T-cell (primary cell): ENCODE data around the gene MANSC4. TPM values are rescaled to one million over a fixed set of nuclear protein-coding genes. Genes with fewer than 3 reads are reported as not detected.

ENCODE experiments used
- ATAC-seq, 4 experiments: fragments of 200-7000 bp in 3 of 4; fragments of 150-1000 bp in 1 of 4; cut with Tn5 transposase; replicated peaks in 1 of 4; 1 replicate in 3 of 4; 2 replicates in 1 of 4; pipeline ENCODE4 v1.10.0; 2021; ENCODE audit warnings: moderate library complexity in 3 of 4, mild to moderate bottlenecking in 2 of 4, moderate number of reproducible peaks in 1 of 4
- CTCF ChIA-PET, 2 donors: fragments of 300-600 bp; sonication (Branson Sonifier 250); formaldehyde crosslinking; loops; one replicate each; lab custom pipeline; 2022; ENCODE audit warnings: antibody characterized with exemption in 2 of 2; lab: Charles Lee
- POLR2A ChIA-PET, 2 donors: fragments of 300-600 bp; sonication (Branson Sonifier 250); formaldehyde crosslinking; loops; one replicate each; lab custom pipeline; 2022; ENCODE audit warnings: antibody characterized with exemption in 2 of 2; lab: Charles Lee
- DNase-seq, 35 experiments: peaks; one replicate each; pipeline versions ENCODE4 v3.0.0 to v3.0.0-alpha.2; 2013 to 2023
- H3K27ac ChIP-seq: one replicate; pipeline ENCODE4 v1.5.1; 2013; ENCODE audit warnings: low read length
- H3K27me3 ChIP-seq, 2 experiments: replicated peaks in 1 of 2; 1 replicate in 1 of 2; 2 replicates in 1 of 2; pipeline versions ENCODE4 v1.6.1 to v1.7.0; 2013; ENCODE audit warnings: low read length in 1 of 2, mixed read lengths in 1 of 2; ENCODE audit not compliant: control insufficient read depth in 2 of 2, insufficient read depth in 2 of 2; ENCODE audit errors: extremely low read depth in 1 of 2
- H3K36me3 ChIP-seq, 2 donors: 1 replicate in 1 of 2; 2 replicates in 1 of 2; pipeline versions ENCODE4 v1.6.1 to v1.7.0; 2013; ENCODE audit warnings: low read length in 1 of 2; ENCODE audit not compliant: control insufficient read depth in 2 of 2, insufficient read depth in 1 of 2; ENCODE audit errors: extremely low read depth in 1 of 2
- H3K4me1 ChIP-seq, 2 experiments: 1 replicate in 1 of 2; 2 replicates in 1 of 2; pipeline versions ENCODE4 v1.6.1 to v1.7.0; 2013; ENCODE audit warnings: low read length in 2 of 2, mixed read lengths in 1 of 2; ENCODE audit not compliant: insufficient read depth in 2 of 2, control insufficient read depth in 1 of 2; ENCODE audit errors: extremely low read depth in 1 of 2
- H3K4me3 ChIP-seq, 2 donors: 1 replicate in 1 of 2; 2 replicates in 1 of 2; pipeline versions ENCODE4 v1.5.1 to v1.7.0; 2013; ENCODE audit warnings: mild to moderate bottlenecking in 2 of 2, low read length in 1 of 2, moderate library complexity in 1 of 2; ENCODE audit not compliant: control insufficient read depth in 1 of 2; ENCODE audit errors: extremely low read depth in 1 of 2
- H3K9me3 ChIP-seq: 2 replicates; pipeline ENCODE4 v1.7.0; 2013
- H3K27ac Mint-ChIP-seq, 2 donors: one replicate each; pipeline ENCODE4 v1.8.0; 2020 to 2021; ENCODE audit warnings: mild to moderate bottlenecking in 2 of 2, mixed read lengths in 2 of 2
- H3K27me3 Mint-ChIP-seq, 2 donors: one replicate each; pipeline ENCODE4 v1.8.0; 2021 to 2022; ENCODE audit warnings: mixed read lengths in 2 of 2
- H3K36me3 Mint-ChIP-seq: one replicate; pipeline ENCODE4 v1.8.0; 2021; ENCODE audit warnings: mixed read lengths
- H3K4me1 Mint-ChIP-seq, 3 donors: one replicate each; pipeline ENCODE4 v1.8.0; 2020 to 2022; ENCODE audit warnings: mixed read lengths in 3 of 3, mild to moderate bottlenecking in 1 of 3
- H3K4me3 Mint-ChIP-seq, 3 donors: one replicate each; pipeline ENCODE4 v1.8.0; 2020 to 2022; ENCODE audit warnings: mild to moderate bottlenecking in 3 of 3, mixed read lengths in 3 of 3, moderate library complexity in 3 of 3
- H3K9me3 Mint-ChIP-seq, 3 donors: one replicate each; pipeline ENCODE4 v1.8.0; 2020 to 2022; ENCODE audit warnings: mixed read lengths in 3 of 3
- WGBS: methylation state at CpG from one replicate; pipeline ENCODE4 v1.1.5; 2013; ENCODE audit warnings: missing lambda C conversion rate; ENCODE audit not compliant: insufficient coverage; 5-methylcytosine and 5-hydroxymethylcytosine counted together
- total RNA-seq, 35 experiments: library from RNA in 6 of 35; stranded (reverse) in 6 of 35; fragments of 120-200 nt in 1 of 35; gene quantifications; one replicate each; pipeline versions ENCODE4 v1.2.1 to v1.2.4 and lab custom pipeline; 2013 to 2026

MANSC4 gene
- total RNA-seq, 5 donors from 2014 or later (not counting 1 experiment from before 2014, with no cell fraction given), result not detected

DNA sequence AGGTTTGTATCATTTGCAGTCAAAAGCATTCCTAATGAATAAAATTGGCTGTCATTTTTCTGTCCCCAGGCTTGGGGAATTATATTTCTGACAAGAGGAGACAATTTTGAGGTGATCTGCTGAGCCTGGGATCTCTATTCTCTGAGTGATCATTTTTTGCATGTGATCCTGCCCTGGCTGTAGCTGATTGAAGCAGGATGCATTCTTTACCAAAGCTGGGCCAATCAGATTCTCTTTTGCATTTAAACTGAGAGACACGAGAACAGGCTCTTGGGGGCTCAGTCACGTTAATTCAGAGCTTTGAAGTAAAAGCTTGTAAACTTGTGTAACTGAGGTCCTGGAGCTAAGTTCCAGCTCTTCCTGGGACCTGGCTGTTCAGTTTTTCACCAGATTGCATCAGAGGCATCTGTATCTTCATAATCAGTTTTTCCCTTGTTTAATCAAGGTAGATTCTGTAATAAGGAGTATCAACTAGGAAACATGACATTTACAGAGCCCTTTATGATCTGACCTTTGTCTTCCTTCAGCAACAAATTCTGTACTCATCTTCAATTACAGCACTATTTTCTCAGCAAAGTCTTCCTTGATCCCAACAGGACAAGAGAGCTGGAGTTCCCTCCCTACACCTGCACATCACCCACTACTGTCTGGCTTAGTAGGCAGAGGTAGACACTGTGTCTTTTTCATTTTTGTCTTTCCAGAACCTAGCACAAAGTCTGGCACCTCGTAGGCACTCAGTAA is 35.0 kb upstream of the MANSC4 start:
- WGBS, result 70% methylated on average over 2 of the region's 3 CpGs
- Mint-ChIP-seq H3K27me3 (peaks cover 0 to 4% of the 10 kb centered on the region in 2 donors), H3K4me1 (peaks cover 14 to 19% (median 19%) of the 10 kb centered on the region in 3 donors), H3K36me3 (no peaks in the 10 kb centered on the region), H3K9me3 (no peaks in the 10 kb centered on the region), H3K27ac (peak overlapping the region in 1 of 2 donors; percentile 52), H3K4me3 (no peak overlapping the region)
- Histone ChIP-seq H3K4me3 (no peak overlapping the region), H3K27me3 (peaks cover 0 to 6% of the 10 kb centered on the region in 2 experiments), H3K36me3 (no peaks in the 10 kb centered on the region), H3K4me1 (no peaks in the 10 kb centered on the region), H3K9me3 (no peaks in the 10 kb centered on the region), H3K27ac (no peak overlapping the region)
- no peak for DNase-seq
- CTCF ChIA-PET, result no interaction called here
- ATAC-seq, result no peak
- POLR2A ChIA-PET, result no interaction called here

DNA sequence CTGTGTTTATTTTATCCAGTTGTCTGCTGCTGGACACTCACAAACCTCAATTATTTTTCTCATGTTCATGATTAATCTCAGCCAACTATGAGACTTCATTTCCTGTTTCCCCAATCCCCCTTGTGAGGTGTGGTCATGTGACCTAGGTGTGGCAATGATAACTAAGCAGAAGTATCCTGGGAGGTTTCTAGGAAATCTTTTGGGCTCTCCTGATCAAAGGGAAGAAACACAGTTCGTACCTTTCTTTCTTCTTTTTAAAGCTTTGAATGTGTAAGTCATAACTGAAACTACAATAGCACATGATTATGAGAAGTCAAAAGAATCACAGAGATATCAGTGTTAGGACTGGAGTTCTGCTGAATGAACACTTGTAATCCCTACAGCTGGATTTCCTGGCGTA is 34.4 kb upstream of the MANSC4 start:
- DNase-seq (no peak), ATAC-seq (peak in 1 of 4 experiments; percentile 27)
- H3K4me3 Mint-ChIP-seq, result no peak overlapping the region
- H3K27ac Mint-ChIP-seq, result peak overlapping the region; percentile 49 to 52
- H3K27me3 Mint-ChIP-seq, result peaks cover 0 to 4% of the 10 kb centered on the region in 2 donors
- Histone ChIP-seq H3K4me3 (no peak overlapping the region), H3K9me3 (no peaks in the 10 kb centered on the region), H3K36me3 (no peaks in the 10 kb centered on the region), H3K27me3 (peaks cover 0 to 6% of the 10 kb centered on the region in 2 experiments), H3K4me1 (no peaks in the 10 kb centered on the region), H3K27ac (no peak overlapping the region)
- WGBS, result no CpG with 5 or more reads among the region's 2 CpGs
- CTCF ChIA-PET, result no interaction called here
- POLR2A ChIA-PET, result no interaction called here
- no peaks in the 10 kb centered on the region for H3K36me3 Mint-ChIP-seq
- H3K9me3 Mint-ChIP-seq, result no peaks in the 10 kb centered on the region
- H3K4me1 Mint-ChIP-seq, result peaks cover 14 to 19% (median 19%) of the 10 kb centered on the region in 3 donors

DNA sequence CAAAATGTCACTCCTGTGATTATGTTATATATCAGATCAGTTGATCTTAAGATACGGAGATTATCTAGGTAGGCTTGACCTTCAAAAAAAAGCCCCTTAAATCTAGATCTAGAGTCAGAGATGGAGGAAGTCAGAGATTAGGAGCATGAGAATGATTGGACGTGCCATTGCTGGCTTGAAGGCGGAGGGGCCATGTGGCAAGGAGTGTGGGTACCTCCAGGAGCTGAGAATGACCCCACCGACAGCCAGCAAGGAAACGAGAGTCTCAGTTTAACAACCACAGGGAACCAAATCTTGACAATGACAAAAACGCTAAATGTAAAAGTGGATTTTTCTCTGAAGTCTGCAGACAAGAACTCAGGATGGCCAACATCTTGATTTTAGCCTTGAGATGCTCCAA is 32.5 kb upstream of the MANSC4 start:
- POLR2A ChIA-PET, result no interaction called here
- H3K36me3 Mint-ChIP-seq, result no peaks in the 10 kb centered on the region
- WGBS, result 61% methylated on average over 6 of the region's 6 CpGs
- no peak overlapping the region for H3K27ac ChIP-seq
- H3K4me3 ChIP-seq, result no peak overlapping the region
- peaks cover 15 to 23% (median 19%) of the 10 kb centered on the region in 3 donors for H3K4me1 Mint-ChIP-seq
- no peaks in the 10 kb centered on the region for H3K9me3 ChIP-seq
- no peak overlapping the region for H3K4me3 Mint-ChIP-seq
- CTCF ChIA-PET, result interaction anchor here in 1 of 2 donors (1.3 kb wide), 1 partner anchor 9 kb away, joined by 3 read pairs; no protein-coding TSS in a partner anchor
- no peaks in the 10 kb centered on the region for H3K9me3 Mint-ChIP-seq
- DNase-seq (no peak), ATAC-seq (no peak)
- peaks cover 0 to 2% of the 10 kb centered on the region in 2 experiments for H3K4me1 ChIP-seq
- H3K27me3 ChIP-seq, result peaks cover 0 to 5% of the 10 kb centered on the region in 2 experiments
- no peaks in the 10 kb centered on the region for H3K27me3 Mint-ChIP-seq
- no peak overlapping the region for H3K27ac Mint-ChIP-seq
- no peaks in the 10 kb centered on the region for H3K36me3 ChIP-seq

DNA sequence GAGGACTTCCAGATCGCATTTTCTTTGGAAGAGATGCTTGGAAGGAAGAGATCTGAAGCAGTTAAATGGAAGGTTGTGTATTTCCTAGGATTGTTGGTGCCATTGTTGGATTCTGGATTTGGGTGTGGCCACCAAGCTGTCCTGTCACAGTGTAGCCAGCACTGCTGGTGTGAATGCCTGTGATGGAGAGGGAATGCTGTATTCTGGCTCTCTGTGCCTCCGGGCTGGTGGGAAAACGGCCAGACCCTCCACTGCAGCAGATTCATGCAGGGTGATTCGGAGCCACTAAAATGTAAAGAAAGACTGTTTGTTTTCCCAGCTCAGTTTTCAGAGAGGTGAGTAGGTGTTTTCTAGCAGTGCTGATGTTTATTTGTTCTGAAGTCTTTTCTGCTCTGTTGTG is 30.7 kb upstream of the MANSC4 start:
- 81% methylated on average over 4 of the region's 4 CpGs for WGBS
- DNase-seq (no peak), ATAC-seq (no peak)
- peak overlapping the region in 1 of 2 donors; percentile 23 for H3K27ac Mint-ChIP-seq
- no peak overlapping the region for H3K27ac ChIP-seq
- H3K9me3 ChIP-seq, result no peaks in the 10 kb centered on the region
- no peak overlapping the region for H3K4me3 ChIP-seq
- no peaks in the 10 kb centered on the region for H3K27me3 Mint-ChIP-seq
- peaks cover 8 to 13% of the 10 kb centered on the region in 2 experiments for H3K4me1 ChIP-seq
- H3K4me1 Mint-ChIP-seq, result peaks cover 31 to 40% (median 34%) of the 10 kb centered on the region in 3 donors
- ChIA-PET CTCF (no interaction called here), POLR2A (no interaction called here)
- no peak overlapping the region for H3K4me3 Mint-ChIP-seq
- no peaks in the 10 kb centered on the region for H3K9me3 Mint-ChIP-seq
- no peaks in the 10 kb centered on the region for H3K36me3 Mint-ChIP-seq
- no peaks in the 10 kb centered on the region for H3K36me3 ChIP-seq
- H3K27me3 ChIP-seq, result peaks cover 0 to 5% of the 10 kb centered on the region in 2 experiments

DNA sequence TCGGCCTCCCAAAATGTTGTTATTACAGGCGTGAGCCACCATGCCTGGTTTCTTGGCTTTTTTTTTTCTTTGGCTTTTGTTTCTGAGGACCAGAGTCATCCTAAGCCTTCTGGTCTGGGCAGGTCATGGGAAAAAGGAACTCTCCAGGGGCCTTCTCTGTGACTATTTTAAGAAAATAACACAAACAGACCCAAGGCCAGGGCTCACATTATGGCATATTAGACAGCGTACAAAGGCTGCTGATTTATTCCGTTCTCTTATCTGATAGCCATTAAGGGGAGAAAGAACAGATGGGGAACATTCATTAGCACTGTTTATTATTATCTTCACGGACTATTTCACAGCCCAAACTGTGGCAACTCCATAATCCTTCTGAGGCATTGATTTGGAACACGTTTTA is 28.8 kb upstream of the MANSC4 start:
- Mint-ChIP-seq H3K4me1 (peaks cover 19 to 32% (median 21%) of the 10 kb centered on the region in 3 donors), H3K36me3 (no peaks in the 10 kb centered on the region), H3K27me3 (no peaks in the 10 kb centered on the region), H3K4me3 (no peak overlapping the region), H3K27ac (no peak overlapping the region), H3K9me3 (no peaks in the 10 kb centered on the region)
- peaks cover 0 to 5% of the 10 kb centered on the region in 2 experiments for H3K27me3 ChIP-seq
- WGBS, result 50% methylated on average over 2 of the region's 6 CpGs
- H3K27ac ChIP-seq, result no peak overlapping the region
- no peak for DNase-seq
- ChIA-PET POLR2A (no interaction called here), CTCF (no interaction called here)
- peaks cover 8 to 13% of the 10 kb centered on the region in 2 experiments for H3K4me1 ChIP-seq
- no peaks in the 10 kb centered on the region for H3K9me3 ChIP-seq
- H3K36me3 ChIP-seq, result no peaks in the 10 kb centered on the region
- H3K4me3 ChIP-seq, result no peak overlapping the region
- no peak for ATAC-seq

DNA sequence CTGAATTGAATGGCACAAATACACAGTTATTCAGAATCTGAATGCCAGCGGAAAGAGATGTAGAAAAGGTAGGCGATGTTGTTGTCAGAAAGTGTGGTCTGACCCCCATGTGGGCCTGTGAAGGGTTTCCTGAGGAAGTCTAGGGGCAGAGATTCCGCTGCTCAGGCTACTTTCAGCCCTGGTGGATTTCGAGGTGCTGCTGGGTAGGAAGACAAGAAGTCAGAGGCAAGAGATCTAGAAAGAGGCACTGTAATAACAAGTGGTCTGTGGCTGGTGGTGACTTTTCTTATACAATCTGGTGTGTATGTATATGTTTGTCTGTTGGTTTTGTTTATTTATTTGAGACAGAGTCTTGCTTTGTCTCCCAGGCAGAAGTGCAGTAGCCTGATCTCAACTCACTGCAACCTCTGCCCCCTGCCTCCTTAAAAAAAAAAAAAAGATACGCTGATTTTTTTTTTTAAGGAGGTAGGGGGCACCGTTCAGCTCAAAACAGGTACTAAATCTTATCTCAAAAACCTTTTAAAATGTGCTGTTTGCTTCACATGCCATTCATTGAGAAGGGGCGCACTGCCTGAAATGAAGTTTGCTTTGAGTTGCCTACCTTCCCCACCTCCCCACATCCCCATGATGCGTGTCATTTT is 27.1 kb upstream of the MANSC4 start:
- no peaks in the 10 kb centered on the region for H3K9me3 Mint-ChIP-seq
- ChIA-PET POLR2A (interaction anchor here in 1 of 2 donors (0.6 kb wide), 1 partner anchor 14 kb away, joined by 3 read pairs; no protein-coding TSS in a partner anchor), CTCF (interaction anchor here in 1 of 2 donors (0.6 to 1.0 kb wide), 3 partner anchors 12 to 1163 kb away, joined by 3 to 4 read pairs (median 3); no protein-coding TSS in a partner anchor)
- Histone ChIP-seq H3K4me1 (peaks cover 8 to 15% of the 10 kb centered on the region in 2 experiments), H3K27ac (no peak overlapping the region), H3K4me3 (no peak overlapping the region), H3K36me3 (no peaks in the 10 kb centered on the region), H3K27me3 (peaks cover 0 to 5% of the 10 kb centered on the region in 2 experiments), H3K9me3 (no peaks in the 10 kb centered on the region)
- 26% methylated on average over 4 of the region's 8 CpGs for WGBS
- H3K4me3 Mint-ChIP-seq, result peak overlapping the region; percentile 32 to 55 (median 54)
- no peaks in the 10 kb centered on the region for H3K36me3 Mint-ChIP-seq
- ATAC-seq, result peak; percentile 68 to 87 (median 76)
- H3K4me1 Mint-ChIP-seq, result peaks cover 17 to 44% (median 25%) of the 10 kb centered on the region in 3 donors
- peak overlapping the region; percentile 88 to 90 for H3K27ac Mint-ChIP-seq
- no peaks in the 10 kb centered on the region for H3K27me3 Mint-ChIP-seq
- DNase-seq, result peak in 17 of 35 experiments; percentile 1 to 38 (median 13)
